Vagina (tissue), 2 donors: ENCODE measurements around the gene TMEM92.

ENCODE experiments used
- CTCF ChIP-seq, 3 experiments: fragments of 450-650 bp in 2 of 3; fragments of 200-600 bp in 1 of 3; sonication (generic) in 1 of 3; IDR thresholded peaks; one replicate each; pipeline ENCODE4 v1.5.1; 2017 to 2019; ENCODE audit warnings: antibody characterized with exemption in 3 of 3, mild to moderate bottlenecking in 2 of 3, moderate library complexity in 2 of 3
- POLR2A ChIP-seq, 2 donors: fragments of 450-650 bp; IDR thresholded peaks; one replicate each; pipeline ENCODE4 v1.6.1; 2017; ENCODE audit warnings: antibody characterized with exemption in 2 of 2, mild to moderate bottlenecking in 2 of 2, moderate library complexity in 2 of 2
- POLR2AphosphoS5 ChIP-seq, 2 donors: sonication (generic); formaldehyde crosslinking; IDR thresholded peaks; one replicate each; pipeline ENCODE4 v1.9.0; 2017; ENCODE audit warnings: antibody characterized with exemption in 2 of 2, mild to moderate bottlenecking in 2 of 2, low read depth in 1 of 2; ENCODE audit not compliant: insufficient read depth in 1 of 2

GRCh38 chr17:50240851-50241250 lies 33.4 kb upstream of the TMEM92 start:
- TF ChIP-seq POLR2A (IDR thresholded peaks at IDR 0.05) (no peak), CTCF (IDR thresholded peaks at IDR 0.05) (no peak), POLR2AphosphoS5 (IDR thresholded peaks at IDR 0.05; ENCODE audit: insufficient read depth in 1 of 2, low read depth in 1 of 2) (no peak)
